ENCODE results near the gene SND1.

DNA sequence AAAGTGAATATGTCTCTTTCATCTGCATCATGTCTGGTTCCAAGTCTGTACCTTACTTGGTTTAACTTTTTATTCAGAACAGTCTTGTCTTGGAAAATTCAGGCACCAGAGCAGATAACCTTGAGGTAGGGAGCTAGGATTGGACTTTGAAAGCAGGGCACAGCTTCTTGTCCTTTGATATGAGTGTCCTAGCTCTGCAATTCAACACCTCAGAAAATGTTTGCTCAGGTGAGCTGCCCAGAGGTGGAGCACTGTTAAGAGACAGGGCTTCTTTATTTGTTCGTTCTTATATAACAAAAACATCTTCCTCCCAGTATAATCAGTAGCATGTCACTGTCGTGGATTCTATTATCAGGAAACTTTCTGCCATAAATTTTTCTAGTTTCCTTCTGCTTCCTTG lies 260.9 kb downstream of the SND1 start:
- TF ChIP-seq CTCF (IDR thresholded peaks at IDR 0.05; ENCODE audit: low read depth, low read length, poor library complexity, severe bottlenecking) (no peak), EZH2phosphoT487 (IDR thresholded peaks at IDR 0.05; ENCODE audit: borderline replicate concordance, low read length) (no peak)
